K562 (cell line): Measurements from ENCODE around the gene ENG. TPM values are rescaled to one million over a fixed set of nuclear protein-coding genes. Genes with fewer than 3 reads are reported as not detected.

ENCODE experiments used
- C11orf30 ChIP-seq: fragments of 450-650 bp; IDR thresholded peaks from 2 replicates; pipeline ENCODE4 v1.6.1; 2016; ENCODE audit warnings: low read depth, mild to moderate bottlenecking
- CBFB ChIP-seq: sonication (generic); formaldehyde crosslinking; IDR thresholded peaks from 2 replicates; pipeline ENCODE4 v1.4.0; 2020; ENCODE audit warnings: mild to moderate bottlenecking, missing genetic modification reagents
- CCAR2 ChIP-seq: fragments of 200-400 bp; formaldehyde crosslinking; IDR thresholded peaks from 2 replicates; pipeline ENCODE4 v1.6.1; 2017; ENCODE audit warnings: mild to moderate bottlenecking, low read depth, low read length
- CXXC5 ChIP-seq: fragments of 250-450 bp; sonication (Bioruptor Pico); IDR thresholded peaks from 2 replicates; pipeline ENCODE4 v1.8.0; 2022; ENCODE audit warnings: inconsistent platforms, mild to moderate bottlenecking, moderate library complexity
- HNRNPL ChIP-seq: fragments of 200-400 bp; formaldehyde crosslinking; IDR thresholded peaks from 2 replicates; pipeline ENCODE4 v1.6.1; 2017; ENCODE audit warnings: low read depth, mild to moderate bottlenecking, low read length
- MEF2A ChIP-seq: IDR thresholded peaks from 2 replicates; pipeline ENCODE4 v1.6.1; 2011; ENCODE audit warnings: low read depth, mild to moderate bottlenecking, low read length, moderate library complexity; ENCODE audit not compliant: control insufficient read depth
- MYC ChIP-seq, 2 experiments: fragments of 250-450 bp in 1 of 2; sonication (Bioruptor Pico) in 1 of 2; IDR thresholded peaks; 2 replicates each; pipeline versions ENCODE4 v1.5.1 to v1.6.1; 2012 to 2021; ENCODE audit warnings: low read depth in 2 of 2, borderline replicate concordance in 1 of 2, improper control_type of control experiment in 1 of 2, low read length in 1 of 2, mild to moderate bottlenecking in 1 of 2, moderate library complexity in 1 of 2
- TRIM28 ChIP-seq: fragments of 450-650 bp; IDR thresholded peaks from 2 replicates; pipeline ENCODE4 v1.6.1; 2017
- U2AF1 ChIP-seq: fragments of 200-400 bp; formaldehyde crosslinking; optimal IDR thresholded peaks from 2 replicates; pipeline ENCODE3; 2017; ENCODE audit warnings: mild to moderate bottlenecking, low read depth, low read length, moderate library complexity
- XRCC3 ChIP-seq: fragments of 450-650 bp; IDR thresholded peaks from 2 replicates; pipeline ENCODE4 v1.6.1; 2017; ENCODE audit warnings: mild to moderate bottlenecking, moderate library complexity
- polyA plus RNA-seq, 8 experiments: library from polyadenylated mRNA; depleted of rRNA in 4 of 8; stranded (reverse) in 5 of 8; unstranded in 3 of 8; fragments of >200 nt; fragmentation: Nextera tagmentation in 2 of 8; fragmentation: Illumina TruSeq in 1 of 8; extraction: Ambion mirVana in 2 of 8; extraction: Trizol in 1 of 8; gene quantifications; 2 replicates each; pipeline versions ENCODE4 v1.2.1 to v1.2.3, GENCODE V29; 2011 to 2014; ENCODE audit warnings: inconsistent platforms in 1 of 8, missing spikeins in 1 of 8
- total RNA-seq, 7 experiments: library from RNA; depleted of rRNA in 6 of 7; stranded (reverse); fragments of >200 nt in 6 of 7; fragmentation: Illumina TruSeq in 2 of 7; extraction: Trizol in 2 of 7; gene quantifications; 2 replicates each; pipeline versions ENCODE4 v1.2.1 to v1.2.3, GENCODE V29; 2011 to 2021; ENCODE audit warnings: low replicate concordance in 1 of 7
- TF ChIP-seq, protein P1 (sequence below): fragments of 250-450 bp; sonication (Bioruptor Pico); IDR thresholded peaks from 2 replicates; pipeline ENCODE4 v1.5.0; 2021
- TF ChIP-seq, protein P2 (sequence below), 2 experiments: fragments of 450-650 bp; formaldehyde crosslinking in 1 of 2; IDR thresholded peaks; 2 replicates each; pipeline versions ENCODE4 v1.4.0 to v1.6.1; 2014 to 2020; ENCODE audit warnings: mild to moderate bottlenecking in 2 of 2, borderline replicate concordance in 1 of 2, low read depth in 1 of 2
- TF ChIP-seq, protein P3 (sequence below), 2 experiments: fragments of 150-350 bp in 1 of 2; IDR thresholded peaks; 2 replicates each; pipeline ENCODE4 v1.6.1; 2012 to 2016; ENCODE audit warnings: low read depth in 2 of 2, low read length in 2 of 2, mild to moderate bottlenecking in 1 of 2, moderate library complexity in 1 of 2

Gene ENG
- total and polyA plus RNA-seq, 9 of the 15 experiments (the other 6 are each of a cell fraction or from before 2014, with no cell fraction given): 0.04 to 0.40 (median 0.14) TPM; not detected in 1

DNA sequence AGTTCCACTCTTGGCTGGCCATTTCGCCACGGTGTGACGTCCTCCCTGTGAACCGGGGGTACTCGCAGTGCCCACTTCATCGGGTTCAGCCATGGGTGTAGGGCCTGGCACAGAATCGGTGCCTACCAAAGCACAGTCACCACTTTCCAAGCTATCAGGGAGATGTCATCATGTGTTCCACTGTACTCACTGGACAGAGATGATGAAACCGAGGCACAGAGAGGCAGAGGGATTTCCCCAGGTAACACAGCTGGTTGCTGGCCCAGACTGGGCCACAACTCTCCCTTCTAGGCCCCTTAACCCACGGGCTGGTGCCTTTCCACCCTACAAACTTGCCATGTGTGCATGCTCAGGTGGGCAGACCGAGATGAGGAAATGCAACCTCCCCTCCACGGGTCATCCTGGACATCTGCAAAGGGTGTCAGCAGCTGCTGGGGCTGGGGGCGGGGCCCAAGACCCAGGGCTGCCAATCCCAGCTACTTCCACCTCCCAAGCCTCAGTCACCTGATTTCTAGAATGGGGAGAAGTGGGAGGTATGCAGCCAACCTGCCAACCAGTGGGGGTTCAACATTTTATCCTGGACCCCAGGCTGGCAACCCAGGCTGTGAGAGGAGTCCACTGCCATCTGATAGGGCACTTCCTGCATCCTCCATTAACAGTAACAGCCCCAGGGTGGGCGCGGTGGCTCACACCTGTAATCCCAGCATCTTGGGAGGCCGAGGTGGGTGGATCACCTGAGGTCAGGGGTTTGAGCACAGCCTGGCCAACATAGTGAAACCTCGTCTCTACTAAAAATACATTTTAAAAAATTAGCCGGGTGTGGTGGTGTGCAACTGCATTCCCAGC lies 75.1 kb downstream of the ENG start (continued):
- no peak for TF ChIP-seq MYC (IDR thresholded peaks at IDR 0.05; ENCODE audit: low read depth, low read length)
- TF ChIP-seq MYC (CRISPR knock-in tag; IDR thresholded peaks at IDR 0.05; ENCODE audit: borderline replicate concordance, low read depth): no peak
- TF ChIP-seq, protein P1, sequence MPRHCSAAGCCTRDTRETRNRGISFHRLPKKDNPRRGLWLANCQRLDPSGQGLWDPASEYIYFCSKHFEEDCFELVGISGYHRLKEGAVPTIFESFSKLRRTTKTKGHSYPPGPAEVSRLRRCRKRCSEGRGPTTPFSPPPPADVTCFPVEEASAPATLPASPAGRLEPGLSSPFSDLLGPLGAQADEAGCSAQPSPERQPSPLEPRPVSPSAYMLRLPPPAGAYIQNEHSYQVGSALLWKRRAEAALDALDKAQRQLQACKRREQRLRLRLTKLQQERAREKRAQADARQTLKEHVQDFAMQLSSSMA (CRISPR knock-in tag): no peak
- no peak for TF ChIP-seq TRIM28
- no peak for TF ChIP-seq CCAR2
- no peak for TF ChIP-seq C11orf30
- TF ChIP-seq, protein P2, sequence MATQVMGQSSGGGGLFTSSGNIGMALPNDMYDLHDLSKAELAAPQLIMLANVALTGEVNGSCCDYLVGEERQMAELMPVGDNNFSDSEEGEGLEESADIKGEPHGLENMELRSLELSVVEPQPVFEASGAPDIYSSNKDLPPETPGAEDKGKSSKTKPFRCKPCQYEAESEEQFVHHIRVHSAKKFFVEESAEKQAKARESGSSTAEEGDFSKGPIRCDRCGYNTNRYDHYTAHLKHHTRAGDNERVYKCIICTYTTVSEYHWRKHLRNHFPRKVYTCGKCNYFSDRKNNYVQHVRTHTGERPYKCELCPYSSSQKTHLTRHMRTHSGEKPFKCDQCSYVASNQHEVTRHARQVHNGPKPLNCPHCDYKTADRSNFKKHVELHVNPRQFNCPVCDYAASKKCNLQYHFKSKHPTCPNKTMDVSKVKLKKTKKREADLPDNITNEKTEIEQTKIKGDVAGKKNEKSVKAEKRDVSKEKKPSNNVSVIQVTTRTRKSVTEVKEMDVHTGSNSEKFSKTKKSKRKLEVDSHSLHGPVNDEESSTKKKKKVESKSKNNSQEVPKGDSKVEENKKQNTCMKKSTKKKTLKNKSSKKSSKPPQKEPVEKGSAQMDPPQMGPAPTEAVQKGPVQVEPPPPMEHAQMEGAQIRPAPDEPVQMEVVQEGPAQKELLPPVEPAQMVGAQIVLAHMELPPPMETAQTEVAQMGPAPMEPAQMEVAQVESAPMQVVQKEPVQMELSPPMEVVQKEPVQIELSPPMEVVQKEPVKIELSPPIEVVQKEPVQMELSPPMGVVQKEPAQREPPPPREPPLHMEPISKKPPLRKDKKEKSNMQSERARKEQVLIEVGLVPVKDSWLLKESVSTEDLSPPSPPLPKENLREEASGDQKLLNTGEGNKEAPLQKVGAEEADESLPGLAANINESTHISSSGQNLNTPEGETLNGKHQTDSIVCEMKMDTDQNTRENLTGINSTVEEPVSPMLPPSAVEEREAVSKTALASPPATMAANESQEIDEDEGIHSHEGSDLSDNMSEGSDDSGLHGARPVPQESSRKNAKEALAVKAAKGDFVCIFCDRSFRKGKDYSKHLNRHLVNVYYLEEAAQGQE (IDR thresholded peaks at IDR 0.05; ENCODE audit: borderline replicate concordance): no peak
- TF ChIP-seq, protein P2 (CRISPR knock-in tag; IDR thresholded peaks at IDR 0.05; ENCODE audit: low read depth): no peak
- TF ChIP-seq U2AF1: no peak
- TF ChIP-seq XRCC3: no peak
- no peak for TF ChIP-seq CBFB
- no peak for TF ChIP-seq MEF2A
- no peak for TF ChIP-seq HNRNPL
- TF ChIP-seq, protein P3, sequence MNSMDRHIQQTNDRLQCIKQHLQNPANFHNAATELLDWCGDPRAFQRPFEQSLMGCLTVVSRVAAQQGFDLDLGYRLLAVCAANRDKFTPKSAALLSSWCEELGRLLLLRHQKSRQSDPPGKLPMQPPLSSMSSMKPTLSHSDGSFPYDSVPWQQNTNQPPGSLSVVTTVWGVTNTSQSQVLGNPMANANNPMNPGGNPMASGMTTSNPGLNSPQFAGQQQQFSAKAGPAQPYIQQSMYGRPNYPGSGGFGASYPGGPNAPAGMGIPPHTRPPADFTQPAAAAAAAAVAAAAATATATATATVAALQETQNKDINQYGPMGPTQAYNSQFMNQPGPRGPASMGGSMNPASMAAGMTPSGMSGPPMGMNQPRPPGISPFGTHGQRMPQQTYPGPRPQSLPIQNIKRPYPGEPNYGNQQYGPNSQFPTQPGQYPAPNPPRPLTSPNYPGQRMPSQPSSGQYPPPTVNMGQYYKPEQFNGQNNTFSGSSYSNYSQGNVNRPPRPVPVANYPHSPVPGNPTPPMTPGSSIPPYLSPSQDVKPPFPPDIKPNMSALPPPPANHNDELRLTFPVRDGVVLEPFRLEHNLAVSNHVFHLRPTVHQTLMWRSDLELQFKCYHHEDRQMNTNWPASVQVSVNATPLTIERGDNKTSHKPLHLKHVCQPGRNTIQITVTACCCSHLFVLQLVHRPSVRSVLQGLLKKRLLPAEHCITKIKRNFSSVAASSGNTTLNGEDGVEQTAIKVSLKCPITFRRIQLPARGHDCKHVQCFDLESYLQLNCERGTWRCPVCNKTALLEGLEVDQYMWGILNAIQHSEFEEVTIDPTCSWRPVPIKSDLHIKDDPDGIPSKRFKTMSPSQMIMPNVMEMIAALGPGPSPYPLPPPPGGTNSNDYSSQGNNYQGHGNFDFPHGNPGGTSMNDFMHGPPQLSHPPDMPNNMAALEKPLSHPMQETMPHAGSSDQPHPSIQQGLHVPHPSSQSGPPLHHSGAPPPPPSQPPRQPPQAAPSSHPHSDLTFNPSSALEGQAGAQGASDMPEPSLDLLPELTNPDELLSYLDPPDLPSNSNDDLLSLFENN (IDR thresholded peaks at IDR 0.05; ENCODE audit: low read depth in 2 of 2, low read length in 2 of 2): no peak
- no peak; the same call in 1 of the 2 replicates for TF ChIP-seq CXXC5 (CRISPR knock-in tag)
